Glutamatergic neuron (in vitro differentiated cells): ENCODE data around the gene TRIM54. TPM values are rescaled to one million over a fixed set of nuclear protein-coding genes. Genes with fewer than 3 reads are reported as not detected.
"Not testable (repeated sequence)": the region's sequence is repeated elsewhere in the genome, so short reads cannot be mapped to it uniquely, and the experiment has no call there.

ENCODE experiments used
- DNase-seq: peaks from one replicate; pipeline ENCODE4 v3.0.0; 2022
- H3K27ac Mint-ChIP-seq: one replicate; pipeline ENCODE4 v1.8.0; 2020; ENCODE audit warnings: mild to moderate bottlenecking, mixed read lengths, inconsistent platforms; ENCODE audit not compliant: unreplicated experiment
- H3K27me3 Mint-ChIP-seq: one replicate; pipeline ENCODE4 v1.8.0; 2020; ENCODE audit warnings: mild to moderate bottlenecking, moderate library complexity, mixed read lengths, inconsistent platforms; ENCODE audit not compliant: unreplicated experiment
- H3K36me3 Mint-ChIP-seq: one replicate; pipeline ENCODE4 v1.8.0; 2020; ENCODE audit warnings: mild to moderate bottlenecking, mixed read lengths, inconsistent platforms; ENCODE audit not compliant: unreplicated experiment
- H3K4me1 Mint-ChIP-seq: one replicate; pipeline ENCODE4 v1.8.0; 2020; ENCODE audit warnings: mild to moderate bottlenecking, low read depth, mixed read lengths, inconsistent platforms; ENCODE audit not compliant: unreplicated experiment
- H3K4me3 Mint-ChIP-seq: one replicate; pipeline ENCODE4 v1.8.0; 2020; ENCODE audit warnings: mild to moderate bottlenecking, mixed read lengths, inconsistent platforms; ENCODE audit not compliant: unreplicated experiment
- H3K9me3 Mint-ChIP-seq: one replicate; pipeline ENCODE4 v1.8.0; 2020; ENCODE audit warnings: mild to moderate bottlenecking, moderate library complexity, mixed read lengths, inconsistent platforms; ENCODE audit not compliant: unreplicated experiment
- CTCF ChIP-seq: fragments of 200-600 bp; sonication (generic); IDR thresholded peaks from one replicate; pipeline ENCODE4 v1.5.0; 2021; ENCODE audit not compliant: partially characterized antibody, unreplicated experiment
- total RNA-seq: library from RNA; stranded (reverse); fragmentation: NEBNext Ultra II Directional; extraction: Animal tissue kit (Norgen Biotek cat#: 25700); gene quantifications from one replicate; pipeline ENCODE4 v1.2.1, GENCODE V29; 2021; ENCODE audit not compliant: unreplicated experiment

The TRIM54 gene
- total RNA-seq, 1 donor from 2014 or later = 2.0 TPM

- no peak for TF ChIP-seq CTCF
- Mint-ChIP-seq H3K36me3 (no peaks in the 10 kb centered on the region), H3K4me3 (no peak overlapping the region), H3K27me3 (no peaks in the 10 kb centered on the region), H3K9me3 (peaks cover 7% of the 10 kb centered on the region), H3K4me1 (peaks cover 2% of the 10 kb centered on the region), H3K27ac (no peak overlapping the region)
- DNase-seq = no peak
Observed at GRCh38 chr2:27296481-27296880, 14.3 kb downstream of the TRIM54 start.

GRCh38 chr2:27297195-27297594 is 15.0 kb downstream of the TRIM54 start:
- Mint-ChIP-seq H3K27ac (no peak overlapping the region), H3K4me3 (no peak overlapping the region), H3K9me3 (peaks cover 7% of the 10 kb centered on the region), H3K4me1 (no peaks in the 10 kb centered on the region), H3K27me3 (no peaks in the 10 kb centered on the region), H3K36me3 (no peaks in the 10 kb centered on the region)
- no peak for TF ChIP-seq CTCF
- no peak for DNase-seq

- Mint-ChIP-seq H3K36me3 (no peaks in the 10 kb centered on the region), H3K9me3 (peaks cover 7% of the 10 kb centered on the region), H3K27ac (no peak overlapping the region), H3K4me1 (no peaks in the 10 kb centered on the region), H3K27me3 (no peaks in the 10 kb centered on the region), H3K4me3 (no peak overlapping the region)
- no peak for TF ChIP-seq CTCF
- DNase-seq = no peak
Observed at GRCh38 chr2:27298391-27299080, 16.3 kb downstream of the TRIM54 start.

GRCh38 chr2:27300606-27301005 is 18.4 kb downstream of the TRIM54 start:
- not testable (repeated sequence) for H3K27ac Mint-ChIP-seq, H3K27me3 Mint-ChIP-seq, H3K4me3 Mint-ChIP-seq, H3K9me3 Mint-ChIP-seq, H3K36me3 Mint-ChIP-seq, DNase-seq, H3K4me1 Mint-ChIP-seq

- H3K27ac Mint-ChIP-seq = no peak overlapping the region
- H3K4me1 Mint-ChIP-seq = no peaks in the 10 kb centered on the region
- no peaks in the 10 kb centered on the region for H3K36me3 Mint-ChIP-seq
- peak; percentile 22 for DNase-seq
- no peak overlapping the region for H3K4me3 Mint-ChIP-seq
- peaks cover 8% of the 10 kb centered on the region for H3K27me3 Mint-ChIP-seq
- peaks cover 9% of the 10 kb centered on the region for H3K9me3 Mint-ChIP-seq
- peak; percentile 90 for TF ChIP-seq CTCF
Observed at GRCh38 chr2:27303093-27304025, 21.1 kb downstream of the TRIM54 start.
